KOPT-K1 (cell line): ENCODE measurements around the gene CCL4.

Source experiments
- H3K27ac ChIP-seq: fragments of 200-600 bp; sonication (generic); 2 replicates; pipeline ENCODE4 v1.5.1; 2016; ENCODE audit warnings: antibody characterized with exemption, mild to moderate bottlenecking, low read depth, low read length; ENCODE audit not compliant: poor library complexity, severe bottlenecking
- H3K36me3 ChIP-seq: fragments of 200-600 bp; sonication (generic); 2 replicates; pipeline ENCODE4 v1.5.1; 2017; ENCODE audit warnings: antibody characterized with exemption, mild to moderate bottlenecking, low read length, moderate library complexity; ENCODE audit not compliant: insufficient read depth
- H3K9me3 ChIP-seq: fragments of 200-600 bp; sonication (generic); 2 replicates; pipeline ENCODE4 v1.5.1; 2017; ENCODE audit warnings: antibody characterized with exemption, low read length, mild to moderate bottlenecking; ENCODE audit not compliant: insufficient read depth, poor library complexity, severe bottlenecking

The CCL4 gene

DNA sequence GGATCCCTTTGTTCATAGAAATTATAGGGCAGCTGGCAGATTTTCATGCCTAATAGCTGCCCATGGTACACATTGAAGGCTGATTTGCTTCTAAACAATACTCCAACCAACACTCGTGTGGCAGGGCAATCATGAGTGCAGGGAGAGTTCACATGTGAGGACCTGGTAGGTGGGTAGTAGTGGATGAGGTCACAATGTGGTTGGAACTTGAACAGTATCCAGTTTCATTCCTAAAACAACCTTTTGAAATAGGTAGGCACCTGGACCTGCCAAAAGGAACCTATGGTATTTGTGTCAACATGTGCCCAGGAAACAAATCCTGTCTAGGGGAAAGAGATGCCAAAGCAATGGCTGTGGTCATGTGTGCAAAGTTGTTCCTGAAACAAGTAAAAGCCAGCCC, 32.8 kb downstream of the CCL4 start:
- Histone ChIP-seq H3K36me3 (no peaks in the 10 kb centered on the region), H3K9me3 (no peaks in the 10 kb centered on the region), H3K27ac (no peak overlapping the region)

DNA sequence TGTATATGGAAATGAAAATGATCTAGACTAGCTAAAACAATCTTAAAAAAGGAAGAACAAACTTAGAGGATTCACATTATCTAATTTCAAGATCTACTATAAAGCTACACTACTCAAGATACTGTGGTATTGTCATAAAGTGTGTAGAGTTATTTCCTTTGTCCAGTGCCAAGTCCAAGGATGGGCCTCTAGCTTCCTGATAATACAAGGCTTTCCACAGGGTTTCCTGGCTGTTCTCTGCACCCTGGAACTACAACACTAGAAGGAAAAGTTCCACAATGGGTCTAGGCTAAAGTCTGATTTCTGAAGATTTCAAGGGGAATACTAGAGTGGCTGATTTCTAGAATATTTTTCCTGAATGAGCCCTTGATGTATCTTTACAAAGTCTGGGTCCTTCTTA, 38.6 kb downstream of the CCL4 start:
- H3K27ac ChIP-seq, result no peak overlapping the region
- H3K9me3 ChIP-seq, result no peaks in the 10 kb centered on the region

DNA sequence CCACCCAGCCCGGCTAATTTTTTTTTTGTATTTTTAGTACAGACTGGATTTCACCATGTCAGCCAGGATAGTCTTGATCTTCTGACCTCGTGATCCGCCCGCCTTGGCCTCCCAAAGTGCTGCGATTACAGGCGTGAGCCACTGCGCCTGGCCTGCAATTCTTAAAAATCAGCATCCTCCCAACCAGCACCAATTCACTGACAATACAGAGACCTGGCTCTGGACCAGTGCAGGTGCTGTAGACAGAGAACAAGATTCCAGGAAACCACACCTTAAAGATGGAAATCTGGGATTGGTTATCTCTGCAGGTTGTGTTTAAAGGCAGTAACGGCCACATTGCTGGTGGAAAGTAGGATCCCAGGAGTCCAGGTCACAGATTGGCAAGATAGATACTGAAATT, 39.2 kb downstream of the CCL4 start:
- Histone ChIP-seq H3K27ac (no peak overlapping the region), H3K9me3 (no peaks in the 10 kb centered on the region), H3K36me3 (no peaks in the 10 kb centered on the region)

More for the DNA sequence above, 38.6 kb downstream of the CCL4 start:
- H3K36me3 ChIP-seq, result no peaks in the 10 kb centered on the region

DNA sequence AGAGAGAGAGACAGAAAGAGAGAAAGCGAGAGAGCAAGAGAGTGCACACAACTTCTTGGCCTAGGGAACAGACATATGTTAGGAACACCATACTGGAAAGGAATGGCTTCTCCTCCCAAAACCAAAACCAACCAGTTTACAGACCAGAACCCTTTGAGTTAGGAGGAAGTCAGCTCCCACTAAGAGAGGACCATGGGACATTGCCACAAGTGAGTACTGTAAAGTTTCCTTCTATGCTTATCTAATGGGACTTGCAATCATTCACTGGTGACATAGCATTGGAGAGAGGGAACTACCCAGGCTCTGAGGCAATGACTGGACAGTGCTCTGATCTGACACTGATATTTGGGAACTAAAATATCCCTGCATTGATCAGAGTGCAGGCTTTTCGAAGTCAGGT, 40.4 kb downstream of the CCL4 start:
- Histone ChIP-seq H3K27ac (no peak overlapping the region), H3K9me3 (no peaks in the 10 kb centered on the region), H3K36me3 (no peaks in the 10 kb centered on the region)

DNA sequence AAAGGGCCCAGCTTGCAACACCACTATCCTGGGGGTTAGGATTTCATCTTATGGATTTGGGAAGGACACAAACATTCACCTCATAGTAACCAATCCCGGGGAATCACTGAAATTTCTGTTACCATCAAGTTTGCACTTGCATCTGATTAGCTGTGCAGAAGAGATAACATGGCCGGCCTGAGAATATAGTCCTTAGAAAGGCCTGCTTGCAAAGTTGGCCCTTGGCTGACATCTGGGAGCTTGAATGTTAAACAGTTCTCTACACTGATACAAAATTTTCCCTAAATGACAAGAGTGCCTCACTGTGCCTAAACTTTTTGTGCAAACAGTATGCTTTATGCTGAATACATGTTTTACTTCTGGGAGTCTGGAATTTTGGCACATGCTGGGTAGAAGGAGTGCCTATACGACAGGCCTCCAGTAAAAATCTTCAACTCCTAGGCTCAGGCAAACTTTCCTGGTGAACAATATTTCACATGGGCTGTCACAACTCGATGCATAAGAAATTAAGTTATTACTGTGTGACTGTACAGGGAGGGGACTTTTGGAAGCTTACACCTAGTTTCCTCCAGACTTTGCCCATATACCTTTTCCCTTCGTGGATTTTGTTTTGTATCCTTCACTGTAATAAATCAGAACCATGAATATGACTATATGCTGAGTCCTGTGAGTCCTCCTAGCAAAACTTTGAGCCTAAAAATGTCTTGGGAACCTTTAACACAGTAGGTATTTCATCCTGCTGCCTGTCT, 41.5 kb downstream of the CCL4 start:
- H3K27ac ChIP-seq, result no peak overlapping the region
- H3K36me3 ChIP-seq, result no peaks in the 10 kb centered on the region
- no peaks in the 10 kb centered on the region for H3K9me3 ChIP-seq

DNA sequence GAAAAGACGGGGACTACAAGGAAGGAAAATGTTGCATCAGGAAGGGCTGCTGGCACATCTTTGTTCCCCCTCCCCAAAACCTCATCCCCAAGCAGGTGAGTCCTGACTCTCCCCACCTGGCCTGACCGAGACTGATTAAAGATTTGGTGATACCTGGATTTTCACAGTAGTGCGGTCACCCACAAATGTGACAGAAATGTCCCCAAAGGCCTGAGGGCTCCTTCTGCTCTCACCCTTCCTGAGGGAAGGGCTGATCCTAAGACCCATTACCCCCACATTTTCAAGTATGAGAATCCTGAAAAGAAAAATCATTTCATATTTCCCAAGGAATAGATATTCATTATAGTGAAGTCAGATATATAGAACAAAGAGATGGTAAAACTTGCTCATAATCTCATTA, 44.0 kb downstream of the CCL4 start:
- no peak overlapping the region for H3K27ac ChIP-seq
- H3K36me3 ChIP-seq, result no peaks in the 10 kb centered on the region
- no peaks in the 10 kb centered on the region for H3K9me3 ChIP-seq

DNA sequence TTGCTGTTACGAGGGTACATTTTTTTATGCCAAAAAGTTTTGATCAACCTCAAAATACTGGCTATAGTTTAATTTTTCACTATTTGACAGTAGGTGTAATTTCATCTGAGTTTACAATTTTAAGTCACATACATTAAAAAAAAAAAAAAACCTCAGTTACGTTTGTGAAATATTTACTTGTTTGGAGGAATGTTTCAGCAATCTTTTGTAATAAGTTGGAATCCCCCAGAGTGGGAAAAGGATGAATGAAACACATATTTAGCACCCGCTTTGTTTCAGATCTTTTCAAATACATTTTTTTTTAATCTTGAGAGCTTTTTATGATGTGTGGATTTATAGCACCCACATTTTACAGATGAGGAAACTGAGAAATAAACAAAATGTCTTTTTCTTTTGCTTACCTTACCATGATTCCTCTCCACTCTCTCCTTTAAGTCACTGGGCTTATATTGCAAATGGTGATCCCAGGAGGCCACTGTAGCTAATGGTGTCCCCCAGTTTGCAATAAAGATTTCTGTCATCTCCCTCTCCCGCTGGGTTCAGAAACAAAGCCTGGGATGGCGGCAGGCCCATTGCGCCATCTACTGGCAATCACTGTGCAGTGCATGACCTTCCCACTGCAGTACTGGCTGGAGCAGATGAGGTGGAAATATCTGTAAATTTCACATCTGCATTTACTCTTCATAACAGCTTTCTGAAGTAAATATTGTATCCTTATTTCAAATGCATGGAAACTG, 45.1 kb downstream of the CCL4 start:
- Histone ChIP-seq H3K36me3 (no peaks in the 10 kb centered on the region), H3K27ac (no peak overlapping the region), H3K9me3 (no peaks in the 10 kb centered on the region)

DNA sequence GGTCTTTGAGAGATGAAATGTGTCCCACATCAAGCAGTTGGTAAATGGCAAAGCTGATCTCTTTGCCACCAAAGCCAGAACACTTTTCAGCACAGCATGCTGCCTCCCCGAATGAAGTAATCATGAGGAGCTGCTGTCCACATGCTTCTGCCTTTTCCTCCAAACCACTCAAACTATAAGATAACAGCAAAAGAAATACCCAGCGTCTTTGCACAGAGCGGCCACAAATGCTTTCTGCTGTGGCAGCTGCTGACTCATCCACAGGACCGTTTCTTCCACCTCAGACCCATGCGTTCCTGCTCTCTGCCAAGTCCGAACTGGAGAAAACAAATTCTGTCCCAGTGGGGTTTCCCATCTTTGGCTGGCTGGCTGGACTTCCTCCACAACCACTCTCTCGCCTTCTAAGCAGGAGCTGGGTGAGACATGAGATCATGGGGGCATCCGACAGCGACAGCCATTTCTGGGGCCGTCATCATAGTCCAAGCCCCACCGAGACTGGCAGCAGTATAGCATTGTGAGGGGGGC, 45.7 kb downstream of the CCL4 start:
- H3K9me3 ChIP-seq, result no peaks in the 10 kb centered on the region
- H3K36me3 ChIP-seq, result no peaks in the 10 kb centered on the region
- H3K27ac ChIP-seq, result no peak overlapping the region

DNA sequence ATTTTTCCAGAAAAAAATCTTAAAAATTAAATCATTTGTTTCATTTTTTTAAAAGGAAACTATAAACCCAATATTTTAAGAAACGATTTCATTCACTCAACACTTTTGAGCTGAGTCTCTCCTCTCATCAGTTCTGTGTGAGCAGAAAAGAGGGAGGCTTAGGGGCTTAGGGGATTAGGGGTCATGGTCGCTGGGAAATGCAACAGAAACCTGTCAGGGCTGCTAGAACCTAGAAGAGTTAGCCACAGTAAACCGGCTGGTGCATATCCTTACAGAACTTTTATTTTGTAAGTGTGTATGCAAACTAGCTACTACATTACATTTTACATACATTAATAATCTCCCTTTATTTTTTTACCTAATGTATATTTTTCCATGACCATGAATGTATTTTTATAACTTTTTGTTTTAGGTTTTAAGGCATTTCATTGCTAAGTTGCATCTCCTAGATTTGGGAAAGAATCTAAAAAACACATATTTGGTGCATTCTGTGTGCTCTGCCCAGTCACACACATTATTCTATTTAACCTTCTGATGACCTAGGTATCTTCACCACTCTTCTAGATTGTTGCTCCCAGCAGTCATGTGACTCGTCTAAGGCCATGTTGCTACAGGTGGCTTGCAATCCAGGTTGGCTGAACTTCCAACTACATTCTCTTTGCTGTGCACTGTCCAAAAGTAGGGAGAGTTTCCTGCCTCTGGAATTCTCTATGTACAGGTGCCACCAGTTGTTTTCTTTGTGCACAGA, 48.4 kb downstream of the CCL4 start:
- Histone ChIP-seq H3K36me3 (no peaks in the 10 kb centered on the region), H3K9me3 (no peaks in the 10 kb centered on the region), H3K27ac (no peak overlapping the region)

DNA sequence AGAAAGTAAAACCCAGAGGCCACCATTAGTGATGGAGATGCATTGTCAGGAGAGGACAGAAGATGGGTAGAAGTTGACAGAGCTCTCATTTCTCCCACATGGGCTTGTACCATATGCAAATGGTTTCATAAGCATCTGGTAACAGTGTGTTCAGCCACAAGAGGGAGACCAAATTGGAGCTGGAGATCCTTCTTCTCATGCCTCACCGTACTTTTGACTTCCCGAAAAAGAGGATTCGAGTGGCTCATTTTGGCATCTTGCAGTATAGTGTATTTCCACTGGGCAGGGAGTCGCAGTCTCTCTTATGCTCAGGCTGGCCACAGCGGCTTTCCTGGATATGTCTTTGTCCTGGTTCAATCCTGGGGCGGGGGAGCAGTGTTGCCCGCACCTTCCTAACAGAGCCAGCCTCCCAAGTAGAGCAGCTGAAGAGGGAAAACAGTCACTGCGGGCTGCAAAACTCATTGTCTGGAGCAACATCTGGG, 49.1 kb downstream of the CCL4 start:
- no peaks in the 10 kb centered on the region for H3K36me3 ChIP-seq
- no peak overlapping the region for H3K27ac ChIP-seq
- H3K9me3 ChIP-seq, result no peaks in the 10 kb centered on the region

DNA sequence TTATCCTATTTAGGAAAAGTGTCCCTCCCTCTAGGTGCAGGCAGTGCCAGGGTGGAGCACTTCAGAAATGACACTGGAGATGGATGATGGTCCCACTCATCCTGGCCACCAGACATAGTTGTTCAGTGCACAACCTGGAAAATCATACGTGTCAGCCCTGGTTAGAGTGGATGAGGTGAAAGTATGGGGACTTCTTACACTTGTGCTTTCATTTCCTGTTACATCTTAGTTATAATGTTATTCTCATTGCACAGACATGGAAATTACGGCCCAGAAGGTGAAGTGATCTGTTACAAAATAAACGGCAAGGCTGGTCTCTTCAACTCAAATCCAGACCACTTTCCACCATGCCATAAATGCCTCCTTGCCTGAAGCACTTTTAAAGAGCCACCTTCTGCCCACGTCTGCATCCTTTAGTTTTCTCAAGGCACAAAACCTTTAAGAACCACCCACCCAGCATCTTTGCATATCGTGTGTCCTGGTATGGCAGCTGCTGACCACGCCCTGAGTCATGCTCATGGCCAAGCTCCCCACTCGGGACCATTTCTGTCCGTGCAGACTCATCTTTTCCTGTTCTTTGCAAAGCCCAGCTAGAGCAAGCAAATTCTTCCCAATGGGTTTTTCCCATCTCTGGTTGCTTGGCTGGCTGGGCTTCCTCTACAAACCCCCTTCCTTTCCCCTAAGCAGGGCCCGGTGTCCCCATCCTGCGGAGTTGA, 50.4 kb downstream of the CCL4 start:
- H3K27ac ChIP-seq, result no peak overlapping the region
- H3K9me3 ChIP-seq, result no peaks in the 10 kb centered on the region
- H3K36me3 ChIP-seq, result no peaks in the 10 kb centered on the region
